Activated T-cell treated with anti-CD3 and anti-CD28 coated beads for 4 hours (primary cell): ENCODE results near the gene ATAD3B.
"Not testable (repeated sequence)": the region's sequence is repeated elsewhere in the genome, so short reads cannot be mapped to it uniquely, and the experiment has no call there.

Experiments used
- DNase-seq: peaks from one replicate; pipeline ENCODE4 v3.0.0-alpha.2; 2020

The ATAD3B gene

DNA sequence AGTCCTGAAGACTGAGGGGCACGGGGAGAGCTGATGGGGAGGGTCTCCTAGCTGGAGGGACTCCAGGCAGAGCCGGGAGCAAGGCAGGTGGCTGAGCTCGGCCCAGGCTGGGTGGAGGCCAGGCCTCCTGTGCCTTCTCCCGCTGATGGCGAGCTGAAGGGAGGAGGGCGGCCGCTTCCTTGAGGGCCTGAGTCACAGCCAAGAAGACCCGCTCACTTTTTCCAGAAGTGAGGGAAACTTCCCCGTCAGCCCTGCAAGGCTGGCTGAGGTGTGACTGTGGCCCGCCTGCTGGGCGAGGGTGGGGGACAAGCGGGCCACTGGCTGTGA lies 37.8 kb upstream of the ATAD3B start:
- peak; percentile 23 for DNase-seq

DNA sequence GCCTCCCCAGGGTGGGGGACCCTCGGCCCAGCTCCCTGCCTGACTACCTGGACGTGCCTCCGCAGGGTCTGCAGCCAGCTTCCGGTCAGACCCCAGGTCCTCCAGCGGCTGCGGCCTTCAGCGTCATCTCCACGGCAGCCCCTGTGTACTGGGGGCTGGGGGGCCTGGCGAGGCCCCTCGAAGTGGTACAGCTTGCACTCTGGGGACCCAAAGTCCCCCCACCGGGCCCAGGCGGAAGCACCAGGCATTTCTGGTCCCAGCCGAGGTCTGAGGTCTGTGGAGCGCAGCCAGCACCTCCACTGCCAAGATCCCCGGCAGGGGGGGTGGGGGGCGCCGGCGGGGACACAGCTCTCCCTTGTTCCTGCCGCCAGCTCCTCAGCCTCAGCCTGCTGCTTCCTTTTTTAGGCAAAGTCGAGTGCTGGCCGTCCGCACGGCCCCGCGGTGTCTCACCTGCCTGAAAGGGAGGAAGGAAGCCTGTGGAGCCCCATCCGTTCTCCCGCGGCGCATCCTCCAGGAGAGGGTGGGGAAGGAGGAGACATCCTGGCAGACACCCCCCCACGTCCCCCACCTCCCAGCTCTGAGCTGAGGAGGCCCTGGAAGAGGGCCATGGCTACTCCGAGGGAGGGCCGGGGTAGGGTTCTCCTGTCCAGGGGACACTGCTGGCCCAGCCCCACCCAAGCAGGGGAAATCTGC lies 37.3 kb upstream of the ATAD3B start:
- no peak for DNase-seq

GRCh38 chr1:1434824-1435105 lies 36.8 kb upstream of the ATAD3B start:
- no peak for DNase-seq

DNA sequence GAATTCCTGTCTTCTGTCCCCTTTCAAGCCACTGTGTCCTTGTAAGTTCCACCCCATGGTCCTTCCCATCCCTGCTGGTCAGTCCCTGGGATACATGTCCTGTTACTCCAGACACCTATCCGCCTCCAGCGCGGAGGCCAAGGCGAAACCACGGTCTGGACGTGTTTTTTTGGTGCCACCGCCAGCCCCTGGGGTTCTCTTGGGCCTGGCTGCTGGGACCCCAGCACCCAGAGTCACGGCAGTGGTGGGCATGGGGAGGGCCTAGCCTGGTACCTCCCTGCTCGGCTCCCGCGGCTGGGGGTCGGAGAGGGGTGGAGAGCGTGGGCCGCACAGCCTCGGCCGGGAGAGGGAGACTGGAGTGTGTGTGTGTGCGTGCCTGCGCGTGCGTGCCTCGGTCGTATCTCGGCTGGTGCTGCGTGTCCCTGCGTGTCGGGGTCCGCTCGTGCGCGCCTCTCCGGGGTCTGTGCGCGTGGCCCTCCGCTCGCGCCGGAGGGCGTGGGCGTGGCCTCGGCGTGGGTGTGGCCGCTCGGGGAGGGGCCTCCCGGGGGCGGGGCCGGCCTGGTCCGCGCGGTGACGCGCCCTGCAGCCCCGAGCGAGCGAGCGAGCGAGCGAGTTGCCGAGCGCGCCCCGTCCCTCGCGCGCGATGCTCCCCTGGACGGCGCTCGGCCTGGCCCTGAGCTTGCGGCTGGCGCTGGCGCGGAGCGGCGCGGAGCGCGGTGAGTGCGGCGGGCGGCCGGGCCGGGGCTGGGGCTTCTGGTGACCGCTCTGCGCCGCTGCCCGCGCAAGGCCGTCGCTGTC lies 36.3 kb upstream of the ATAD3B start, which contains the start of gene VWA1:
Gene VWA1 (plus strand): TSS at position 585 of the 798 bp plus-strand sequence. CDS start 59 bp downstream, at position 644.
- peak; percentile 50 for DNase-seq

- no peak for DNase-seq
Observed at GRCh38 chr1:1435911-1436629, 35.5 kb upstream of the ATAD3B start.

GRCh38 chr1:1436630-1437032 lies 34.9 kb upstream of the ATAD3B start:
- DNase-seq, result no peak

GRCh38 chr1:1437033-1437903 lies 34.3 kb upstream of the ATAD3B start:
- DNase-seq, result no peak

- DNase-seq, result no peak
Observed at GRCh38 chr1:1437904-1438376, 33.6 kb upstream of the ATAD3B start.

GRCh38 chr1:1438531-1439381 lies 32.8 kb upstream of the ATAD3B start:
- DNase-seq, result no peak

GRCh38 chr1:1439546-1440261 lies 31.9 kb upstream of the ATAD3B start:
- no peak for DNase-seq

DNA sequence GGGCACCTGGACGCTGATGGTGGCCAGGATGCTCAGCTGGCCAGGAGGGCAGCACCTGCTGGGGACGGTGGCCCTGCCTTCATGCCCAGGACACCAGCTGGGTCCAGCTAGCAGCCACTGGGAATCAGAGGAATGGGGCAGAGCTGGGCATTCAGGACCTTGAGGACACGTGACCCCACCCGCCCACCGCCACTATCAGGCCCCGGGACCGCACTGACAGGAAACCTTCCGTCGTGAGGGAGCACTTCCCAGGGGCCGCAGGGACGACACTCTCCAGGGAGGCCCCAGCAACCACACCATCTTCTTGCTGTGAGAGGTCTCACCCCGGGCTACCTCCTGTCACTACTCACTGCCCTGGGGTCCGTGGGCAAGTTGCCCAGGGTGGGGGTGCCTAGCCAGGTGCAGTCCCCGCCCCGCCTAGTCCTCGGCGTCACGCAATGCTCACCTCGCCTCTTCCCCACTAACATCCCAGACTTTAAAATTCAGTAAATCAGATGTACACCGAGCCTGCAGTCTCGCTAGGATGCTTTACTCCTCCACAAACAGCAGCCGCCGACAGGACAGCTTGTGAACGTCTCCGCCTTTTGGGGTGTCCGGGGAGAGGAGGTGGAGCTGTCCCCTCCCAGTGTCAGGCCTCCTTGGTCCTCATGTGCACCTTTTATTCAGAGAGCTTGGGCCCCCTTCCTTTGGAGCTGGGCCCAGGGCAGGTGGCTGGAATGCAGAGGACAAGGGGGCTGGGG lies 31.1 kb upstream of the ATAD3B start:
- no peak for DNase-seq

DNA sequence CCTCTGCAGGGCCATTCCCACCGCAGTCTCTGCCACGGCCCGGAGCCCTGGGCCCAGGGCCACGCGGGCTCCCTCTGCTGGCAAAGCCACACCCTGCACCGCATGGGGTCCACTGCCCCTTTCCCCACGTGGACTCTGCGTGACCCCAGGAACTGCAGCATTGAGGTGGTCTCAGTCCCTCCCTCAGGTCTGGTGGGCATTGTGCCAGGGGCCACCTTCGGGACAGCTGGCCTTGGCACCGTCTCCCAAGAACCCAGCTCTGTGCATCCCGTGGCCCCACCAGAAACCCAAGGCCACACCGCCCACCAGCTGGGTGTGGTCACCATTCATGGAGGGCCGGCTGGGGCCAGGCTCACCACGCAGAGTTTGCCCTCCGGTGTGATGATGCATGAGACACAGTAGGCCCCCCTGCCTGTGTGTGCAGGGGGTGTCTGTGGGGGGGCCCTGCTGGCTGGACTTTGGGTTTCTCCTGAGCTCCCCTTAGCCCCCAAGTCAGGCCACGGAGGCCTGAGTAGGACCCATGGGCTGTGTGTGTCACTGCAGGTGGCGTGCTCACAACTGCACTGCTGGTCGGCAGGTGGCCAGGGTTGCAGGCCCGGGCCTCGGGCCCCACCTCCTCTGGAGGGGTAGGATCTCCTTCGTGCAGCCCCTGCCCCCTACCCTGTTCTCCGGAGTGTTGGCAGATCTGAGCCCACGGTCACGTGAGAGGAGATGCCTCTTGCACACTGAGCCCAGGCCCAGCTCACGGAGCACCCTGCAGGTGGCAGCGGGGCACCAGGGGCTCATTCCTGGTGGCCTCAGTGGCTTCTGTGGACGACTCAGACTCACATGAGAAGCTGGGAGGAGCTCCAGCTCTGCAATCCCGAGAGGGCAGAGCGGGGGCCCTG lies 30.3 kb upstream of the ATAD3B start:
- DNase-seq, result peak; percentile 50

DNA sequence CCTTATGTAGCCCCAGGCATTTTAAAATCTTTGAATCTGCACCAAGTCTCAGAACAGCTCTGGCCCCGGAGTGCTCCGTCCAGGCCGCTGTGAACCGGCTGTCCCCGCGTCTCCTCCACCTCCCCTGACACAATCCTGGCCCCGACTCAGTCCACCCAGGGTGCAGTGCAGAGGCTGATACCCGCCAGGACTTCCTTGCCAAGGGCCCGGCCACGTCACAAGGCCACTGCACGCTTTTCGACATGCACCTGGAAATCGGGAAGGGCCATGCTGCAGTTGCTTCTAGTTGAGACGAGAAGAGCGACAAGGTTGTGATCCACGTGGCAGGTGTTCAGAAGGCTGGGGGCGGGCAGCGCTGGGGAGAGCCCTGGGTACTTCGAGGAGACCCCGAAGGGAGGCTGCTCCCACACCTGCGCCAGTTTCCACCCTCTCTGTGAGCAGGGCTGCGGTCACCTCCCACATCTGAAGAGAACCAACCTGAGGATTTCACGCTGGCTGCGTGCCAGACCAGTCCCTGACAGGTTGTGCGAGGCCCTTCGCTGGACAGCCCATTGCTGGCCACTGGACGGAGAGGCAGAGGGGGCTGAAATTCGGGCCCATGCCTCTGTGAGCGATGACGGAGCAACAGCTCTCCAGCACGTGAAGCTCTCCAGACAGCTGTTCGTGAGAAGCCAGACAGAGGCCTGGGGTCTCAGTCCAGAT lies 29.3 kb upstream of the ATAD3B start:
- no peak for DNase-seq

- DNase-seq, result not testable (repeated sequence)
Observed at GRCh38 chr1:1446631-1447030, 24.9 kb upstream of the ATAD3B start.

DNA sequence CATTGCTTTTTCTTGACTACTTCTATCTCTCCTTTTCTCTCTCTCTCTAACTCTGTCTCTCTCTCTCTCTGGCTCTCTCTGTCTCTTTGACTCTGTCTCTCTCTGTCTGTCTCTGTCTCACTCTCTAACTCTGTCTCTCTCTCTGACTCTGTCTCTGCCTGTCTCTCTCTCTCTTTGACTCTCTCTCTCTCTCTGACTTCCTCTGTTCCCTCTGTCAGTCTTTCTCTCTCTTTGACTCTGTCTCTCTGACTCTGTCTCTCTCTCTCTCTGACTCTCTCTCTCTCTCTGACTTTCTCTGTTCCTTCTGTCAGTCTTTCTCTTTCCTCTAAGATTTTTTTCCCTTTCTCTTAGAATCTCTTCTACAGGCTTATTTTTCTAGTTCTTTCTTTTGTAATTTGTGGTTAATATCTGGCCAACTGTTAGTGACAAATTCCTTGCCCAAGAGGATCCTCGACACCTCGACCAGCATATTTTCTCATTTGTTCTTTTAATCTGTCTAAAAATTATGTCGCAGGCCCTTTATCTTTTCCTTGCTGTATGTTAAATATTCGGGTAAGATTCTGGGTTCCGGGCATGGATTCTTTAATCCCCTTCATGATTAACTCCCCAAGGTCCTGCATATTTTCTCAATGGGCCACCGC lies 22.3 kb upstream of the ATAD3B start, which contains the start of gene ATAD3C:
Gene ATAD3C (plus strand): TSS at position 591 of the 641 bp plus-strand sequence. CDS start 995 bp downstream, outside the sequence.
- DNase-seq, result no peak

GRCh38 chr1:1450616-1451015 lies 20.9 kb upstream of the ATAD3B start:
- DNase-seq, result not testable (repeated sequence)

DNA sequence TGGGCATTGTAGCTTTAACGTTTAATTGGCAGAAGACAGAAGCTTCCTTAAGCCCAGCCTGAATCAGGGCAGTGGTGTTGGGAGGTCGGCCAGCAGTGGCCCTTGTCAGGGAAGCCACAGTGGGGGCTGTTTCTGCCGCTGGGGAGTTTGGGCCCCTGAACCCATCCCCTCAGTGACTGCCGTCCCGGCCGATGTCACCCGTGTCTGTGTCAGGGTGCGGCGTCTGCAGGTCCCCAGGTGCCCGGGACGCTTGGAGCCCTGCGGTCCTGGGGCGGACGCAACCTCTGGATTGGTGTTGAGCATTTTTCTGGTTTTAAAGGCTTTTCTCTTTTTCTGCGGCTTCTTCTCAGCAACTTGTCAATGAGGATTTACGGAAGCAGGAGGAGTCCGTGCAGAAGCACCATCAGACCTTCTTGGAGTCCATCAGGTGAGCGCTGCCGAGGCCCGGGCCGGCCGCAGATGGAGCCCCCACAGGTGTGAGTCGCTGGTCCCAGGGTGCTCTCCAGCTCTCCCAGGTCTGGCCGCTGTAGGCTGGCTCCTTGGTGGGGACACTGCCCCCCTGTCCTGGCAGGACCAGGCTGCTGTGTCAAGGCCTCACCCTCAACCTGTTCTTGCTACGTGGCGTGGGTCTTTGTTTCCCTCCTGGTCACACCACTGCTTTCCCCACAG lies 19.7 kb upstream of the ATAD3B start:
- DNase-seq, result no peak
